Activated CD4-positive, alpha-beta T cell treated with anti-CD3 and anti-CD28 coated beads, Interleukin-2, amount 50 U/mL, for 24 hours (primary cell): ENCODE results near the gene CTXN1.
A peak's percentile ranks its signal among the peaks of the same experiment; 100 is the strongest.
"Not testable (repeated sequence)": the region's sequence is repeated elsewhere in the genome, so short reads cannot be mapped to it uniquely, and the experiment has no call there.

Source experiments
- DNase-seq, 2 donors: peaks; one replicate each; pipeline ENCODE4 v3.0.0-alpha.2; 2020; ENCODE audit warnings: low read depth in 1 of 2, low spot score in 1 of 2

The CTXN1 gene

DNA sequence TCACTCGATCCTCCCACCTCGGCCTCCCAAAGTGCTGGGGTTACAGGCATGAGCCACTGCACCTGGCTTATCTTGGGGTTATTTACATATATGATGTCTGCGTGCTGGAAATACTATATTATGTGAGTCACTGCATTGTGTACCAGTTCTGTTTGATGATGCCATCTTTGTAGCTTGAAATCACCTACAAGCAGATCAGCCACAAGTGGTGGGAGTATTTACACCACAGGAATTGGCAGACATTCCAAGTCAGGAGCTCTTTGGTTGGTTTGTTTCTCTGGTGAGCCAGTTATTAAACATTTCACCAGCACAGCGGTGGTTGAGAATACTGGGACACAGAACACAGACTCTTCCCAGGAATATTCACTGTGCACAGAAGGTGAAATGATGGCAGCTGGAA lies 22.0 kb upstream of the CTXN1 start:
- no peak for DNase-seq

DNA sequence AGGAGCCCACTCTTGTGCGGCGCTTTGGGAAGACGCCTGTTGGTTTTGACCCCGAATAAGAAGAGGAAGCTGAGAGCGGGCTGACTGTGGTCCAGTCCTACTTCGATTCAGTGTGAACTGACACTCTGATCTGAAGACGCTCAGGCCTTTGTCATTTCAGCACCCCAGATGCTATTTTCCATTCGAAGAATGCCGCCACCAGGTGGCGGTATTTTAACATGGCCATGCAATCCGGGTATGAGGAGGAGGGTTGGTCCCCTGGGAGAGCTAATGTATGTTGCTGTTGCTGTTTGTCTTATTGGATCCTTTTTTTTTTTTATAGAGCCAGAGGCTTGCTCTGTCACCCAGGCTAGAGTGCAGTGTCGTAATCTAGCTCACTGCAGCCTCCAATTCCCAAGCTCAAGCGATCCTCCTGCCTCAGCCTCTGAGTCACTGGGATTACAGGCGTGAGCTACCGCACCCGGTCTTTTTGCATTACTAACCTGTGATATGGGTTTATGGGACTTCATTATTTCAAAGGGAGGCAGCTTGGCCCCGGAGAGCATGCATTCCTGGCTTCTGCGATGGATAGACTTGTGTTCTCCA lies 18.3 kb upstream of the CTXN1 start:
- DNase-seq = peak; percentile 81 to 83

DNA sequence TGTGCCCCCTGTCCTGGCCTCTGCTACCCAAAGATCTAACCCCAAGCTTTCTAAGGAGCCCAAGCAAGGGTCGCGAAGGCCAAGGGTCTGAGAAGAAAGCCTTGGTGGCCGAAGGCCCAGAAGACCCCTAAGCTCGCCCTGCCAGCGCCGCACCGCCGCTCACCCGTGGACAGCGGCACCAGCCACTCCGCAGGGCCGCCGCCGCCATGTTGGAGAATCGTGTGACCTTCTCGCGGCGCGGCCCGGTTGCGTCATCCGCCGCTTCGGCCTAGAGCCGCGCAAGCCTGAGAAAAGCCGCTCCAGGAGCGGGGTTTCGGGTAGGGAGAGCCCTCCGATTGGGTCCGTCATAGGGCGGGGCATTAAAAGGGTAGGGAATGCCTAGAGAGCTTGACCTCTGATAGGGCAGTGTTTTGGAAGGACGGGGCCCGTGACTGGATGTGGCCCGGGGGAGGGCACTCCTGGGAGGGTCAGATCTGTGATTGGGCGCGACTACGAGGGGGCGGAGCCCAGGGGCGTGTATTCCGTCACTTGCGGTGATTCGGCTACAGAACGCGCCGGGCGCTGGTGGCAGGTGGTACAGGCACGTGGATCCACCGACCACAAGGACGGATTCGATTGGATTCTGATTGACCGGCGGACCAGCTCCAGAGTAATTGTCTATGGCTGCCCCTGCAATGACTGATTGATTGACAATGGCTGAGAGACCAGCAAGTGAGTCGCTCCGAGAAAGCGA lies 17.7 kb upstream of the CTXN1 start, which contains the start of gene TIMM44:
Gene TIMM44 (minus strand): TSS at position 223 of the 733 bp plus-strand sequence. CDS start 15 bp downstream, at position 208.
- DNase-seq = peak; percentile 95 to 100

- no peak for DNase-seq
Measured at GRCh38 chr19:7942981-7943443, 17.1 kb upstream of the CTXN1 start.

DNA sequence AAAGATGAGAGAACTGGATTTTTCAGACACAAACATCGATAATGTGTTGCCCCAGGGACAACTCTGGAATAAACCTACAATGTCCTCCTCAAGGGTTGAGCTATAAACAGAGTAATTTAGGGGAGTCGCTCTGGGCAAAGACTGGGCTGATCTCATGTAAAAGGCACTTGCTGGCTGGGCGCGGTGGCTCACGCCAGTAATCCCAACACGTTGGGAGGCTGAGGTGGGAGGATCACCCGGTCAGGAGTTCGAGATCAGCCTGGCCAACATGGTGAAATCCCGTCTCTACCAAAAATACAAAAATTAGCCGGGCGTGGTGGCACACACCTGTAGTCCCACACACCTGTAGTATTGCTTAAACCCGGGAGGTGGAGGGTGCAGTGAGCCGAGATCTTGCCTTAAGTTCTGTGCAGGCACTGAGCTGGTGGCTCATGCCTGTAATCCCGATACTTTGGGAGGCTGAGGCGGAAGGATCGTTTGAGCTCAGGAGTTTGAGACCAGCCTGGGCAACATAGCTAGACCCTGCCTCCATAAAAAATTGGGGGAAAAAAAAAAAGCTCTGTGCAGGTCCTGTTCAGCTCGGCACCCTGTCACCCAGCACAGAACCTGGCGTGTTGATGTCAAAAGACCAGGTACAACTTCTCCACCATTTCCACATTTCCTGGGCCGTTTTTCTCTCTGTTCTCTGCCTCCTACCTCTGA lies 16.1 kb upstream of the CTXN1 start:
- no peak for DNase-seq

- no peak for DNase-seq
Measured at GRCh38 chr19:7940841-7941240, 14.9 kb upstream of the CTXN1 start.

DNA sequence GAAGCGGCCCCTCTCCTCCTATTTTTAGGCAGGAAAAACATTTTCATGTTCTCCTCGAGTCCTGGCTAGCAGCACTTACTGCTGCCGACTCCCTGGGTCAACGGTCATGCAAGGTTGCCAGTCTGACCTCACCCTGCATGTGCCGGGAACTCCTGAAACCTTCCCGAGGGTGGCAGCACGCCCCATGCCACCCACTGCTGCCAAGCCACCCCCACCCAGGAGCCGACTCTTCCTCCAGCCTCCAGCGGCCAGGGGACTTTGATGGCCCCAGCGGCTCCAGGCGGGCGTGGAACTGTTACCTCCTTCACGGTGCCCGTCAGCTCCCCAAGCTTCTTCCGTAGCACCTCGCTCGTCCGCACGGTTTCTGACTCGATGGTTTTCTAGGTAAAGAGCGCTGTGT lies 8.8 kb upstream of the CTXN1 start:
- no peak for DNase-seq

- no peak for DNase-seq
Measured at GRCh38 chr19:7933828-7934725, 8.1 kb upstream of the CTXN1 start.

DNA sequence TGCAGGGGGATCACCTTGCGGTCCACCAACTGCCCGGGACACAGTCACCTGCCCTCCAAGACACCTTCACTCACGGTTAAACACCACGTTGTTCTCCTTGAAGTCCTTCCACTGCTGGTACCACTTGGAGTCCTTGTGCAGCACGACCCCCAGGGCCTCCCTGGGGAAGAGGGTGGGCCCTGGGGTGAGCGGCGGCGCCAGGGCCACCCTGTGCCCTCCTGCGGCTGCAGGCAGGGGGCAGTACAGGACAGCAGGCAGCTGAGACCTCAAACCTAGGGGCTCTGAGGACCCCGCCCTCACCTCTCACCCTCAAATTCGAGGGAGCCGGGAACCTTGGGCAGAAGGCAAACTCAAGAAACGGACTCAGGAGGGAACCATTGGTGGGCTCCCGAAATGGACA lies 7.5 kb upstream of the CTXN1 start:
- DNase-seq = no peak

GRCh38 chr19:7932930-7933300 lies 7.0 kb upstream of the CTXN1 start:
- no peak for DNase-seq

DNA sequence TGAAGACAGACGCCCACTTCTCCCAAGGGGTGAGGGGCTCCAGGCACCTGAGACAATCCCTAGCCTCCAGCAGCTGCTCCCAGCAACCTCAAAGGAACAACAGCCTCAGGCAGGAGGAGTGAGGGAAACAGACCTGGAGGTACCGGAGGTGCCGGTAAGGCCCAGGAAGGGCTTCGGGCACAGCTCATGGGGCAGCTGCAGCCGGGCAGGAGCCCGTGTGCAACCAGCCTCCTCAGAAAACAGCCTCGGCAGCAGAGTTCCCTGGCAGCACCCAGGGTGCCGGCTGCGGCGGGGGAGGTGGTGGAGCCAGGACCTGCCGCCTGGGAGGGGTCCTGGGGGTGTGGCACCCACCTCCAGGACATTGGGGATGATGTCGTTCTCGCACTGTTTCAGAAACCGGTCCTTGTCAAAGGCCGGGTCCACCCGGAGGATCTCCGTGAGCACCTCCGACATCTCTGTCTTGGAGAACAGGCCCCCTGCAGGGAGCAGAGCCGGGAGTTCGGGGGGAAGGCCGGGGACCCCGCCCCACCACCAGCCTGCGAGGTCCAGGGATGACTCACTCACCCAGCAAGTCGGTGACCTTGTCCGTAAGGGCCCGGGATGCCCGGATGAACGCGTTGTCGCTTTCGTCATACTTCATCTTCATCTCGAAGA lies 6.5 kb upstream of the CTXN1 start:
- DNase-seq = no peak

- no peak for DNase-seq
Measured at GRCh38 chr19:7931221-7932061, 5.5 kb upstream of the CTXN1 start.

DNA sequence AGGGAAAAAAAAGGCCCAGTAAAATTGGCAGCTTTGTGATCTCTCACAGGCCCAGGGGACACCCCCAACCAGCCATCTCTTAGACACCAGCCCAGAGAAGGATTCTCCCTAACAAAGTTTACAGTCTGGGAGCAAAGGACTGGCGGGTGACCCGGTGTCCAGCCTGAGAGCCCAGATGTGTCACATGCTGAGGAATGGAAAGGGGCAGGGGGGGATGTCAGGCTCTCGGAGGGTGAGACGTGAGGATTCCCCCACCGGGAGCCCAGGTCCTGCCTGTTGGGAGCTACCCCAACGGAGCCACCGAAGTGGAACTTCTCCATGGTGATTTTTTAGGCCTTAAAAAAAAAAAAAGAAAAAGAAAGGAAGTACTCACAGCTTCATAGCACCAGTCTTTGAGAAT lies 4.8 kb upstream of the CTXN1 start:
- DNase-seq = no peak

DNA sequence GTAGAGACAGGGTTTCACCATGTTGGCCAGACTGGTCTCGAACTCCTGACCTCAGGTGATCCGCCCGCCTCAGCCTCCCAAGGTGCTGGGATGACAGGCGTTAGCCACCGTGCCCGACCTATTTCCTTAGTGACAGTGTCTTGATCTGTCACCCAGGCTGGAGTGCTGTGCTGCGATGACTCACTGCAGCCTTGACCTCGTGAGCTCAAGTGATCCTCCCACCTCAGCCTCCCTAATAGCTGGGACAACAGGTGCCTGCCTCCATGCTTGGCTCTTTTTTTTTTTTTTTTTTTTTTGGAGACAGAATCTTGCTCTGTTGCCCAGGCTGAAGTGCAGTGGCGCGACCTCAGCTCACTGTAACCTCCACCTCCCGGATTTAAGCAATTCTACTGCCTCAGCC lies 4.1 kb upstream of the CTXN1 start:
- not testable (repeated sequence) for DNase-seq

- DNase-seq = peak in 1 of 2 donors; percentile 33
Measured at GRCh38 chr19:7928741-7929701, 3.1 kb upstream of the CTXN1 start.

DNA sequence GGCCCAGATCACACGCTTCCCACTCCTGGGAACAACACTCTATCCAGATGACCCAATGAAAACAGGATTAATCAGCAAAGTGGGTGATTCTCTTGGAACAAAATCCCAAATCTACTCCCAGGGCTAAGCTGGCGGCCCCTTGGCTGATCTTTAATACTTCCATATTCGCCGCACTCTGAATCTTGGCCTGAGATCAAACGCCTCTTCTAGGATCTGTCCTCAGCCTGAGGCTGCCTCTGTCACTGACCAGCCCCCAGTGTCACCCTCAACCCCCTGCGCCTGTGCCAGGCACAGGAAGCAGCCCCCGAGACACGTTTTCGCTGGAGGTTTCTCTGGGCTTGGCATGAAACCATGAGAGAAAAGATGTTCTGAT lies 2.4 kb upstream of the CTXN1 start:
- DNase-seq = no peak

GRCh38 chr19:7927605-7928333 lies 1.8 kb upstream of the CTXN1 start:
- no peak for DNase-seq
